ENCODE results near the gene TMEM256. TPM values are rescaled to one million over a fixed set of nuclear protein-coding genes. Genes with fewer than 3 reads are reported as not detected.

TMEM256 gene
- total RNA-seq, 1 donor from 2014 or later, result 35.9 TPM

Other genes starting within 250 kb of the TMEM256 start
- 0.60 and 0.87 TPM in 2 replicates for gene ASGR1, start 224.7 kb downstream of the TMEM256 start, total RNA-seq
- 2.1 and 22.2 TPM in 2 replicates for gene DLG4, start 184.3 kb downstream of the TMEM256 start, total RNA-seq
- gene ACADVL, start 184.2 kb downstream of the TMEM256 start, total RNA-seq, result 307 and 382 TPM in 2 replicates
- 26.4 and 47.5 TPM in 2 replicates for gene DVL2, start 169.6 kb downstream of the TMEM256 start, total RNA-seq
- gene PHF23, start 164.6 kb downstream of the TMEM256 start, total RNA-seq, result 41.2 and 50.7 TPM in 2 replicates
- 137 and 148 TPM in 2 replicates for gene GABARAP, start 161.6 kb downstream of the TMEM256 start, total RNA-seq
- gene CTDNEP1, start 152.4 kb downstream of the TMEM256 start, total RNA-seq, result 19.4 and 53.9 TPM in 2 replicates
- 22.1 and 24.8 TPM in 2 replicates for gene ELP5, start 151.9 kb downstream of the TMEM256 start, total RNA-seq
- gene CLDN7, start 141.6 kb downstream of the TMEM256 start, total RNA-seq, result 25.1 and 306 TPM in 2 replicates
- 0.30 and 0.35 TPM in 2 replicates for gene SLC2A4, start 122.4 kb downstream of the TMEM256 start, total RNA-seq
- 0.45 TPM in 1 of 2 replicates, not detected in the other for gene YBX2, start 109.5 kb downstream of the TMEM256 start, total RNA-seq
- 352 and 682 TPM in 2 replicates for gene EIF5A, start 96.5 kb downstream of the TMEM256 start, total RNA-seq
- 39.1 and 49.4 TPM in 2 replicates for gene GPS2, start 88.7 kb downstream of the TMEM256 start, total RNA-seq
- gene NEURL4, start 74.8 kb downstream of the TMEM256 start, total RNA-seq, result 21.4 and 27.8 TPM in 2 replicates
- gene ACAP1, start 67.6 kb downstream of the TMEM256 start, total RNA-seq, result 0.20 and 65.5 TPM in 2 replicates
- gene KCTD11, start 51.9 kb downstream of the TMEM256 start, total RNA-seq, result 10.4 and 13.7 TPM in 2 replicates
- not detected in 2 replicates for gene TMEM95, start 48.9 kb downstream of the TMEM256 start, total RNA-seq
- gene TNK1, start 23.0 kb downstream of the TMEM256 start, total RNA-seq, result 3.6 and 8.0 TPM in 2 replicates
- 20.0 and 71.0 TPM in 2 replicates for gene PLSCR3, start 9.6 kb downstream of the TMEM256 start, total RNA-seq
- 2.6 and 17.1 TPM in 2 replicates for gene NLGN2, start 3.7 kb upstream of the TMEM256 start, total RNA-seq
- gene SPEM1, start 16.2 kb upstream of the TMEM256 start, total RNA-seq, result not detected in 2 replicates
- not detected in 2 replicates for gene SPEM2, start 21.5 kb upstream of the TMEM256 start, total RNA-seq
- gene SPEM3, start 24.8 kb upstream of the TMEM256 start, total RNA-seq, result not detected in 2 replicates
- gene TMEM102, start 31.3 kb upstream of the TMEM256 start, total RNA-seq, result 16.9 and 33.0 TPM in 2 replicates
- 3.3 and 10.7 TPM in 2 replicates for gene FGF11, start 35.4 kb upstream of the TMEM256 start, total RNA-seq
- 15.3 and 26.0 TPM in 2 replicates for gene CHRNB1, start 41.0 kb upstream of the TMEM256 start, total RNA-seq
- gene ZBTB4, start 75.5 kb upstream of the TMEM256 start, total RNA-seq, result 14.8 and 39.2 TPM in 2 replicates
- not detected in 2 replicates for gene SLC35G6, start 77.3 kb upstream of the TMEM256 start, total RNA-seq
- gene POLR2A, start 80.3 kb upstream of the TMEM256 start, total RNA-seq, result 57.3 and 169 TPM in 2 replicates
- gene TNFSF12, start 145.0 kb upstream of the TMEM256 start, total RNA-seq, result 4.2 and 15.5 TPM in 2 replicates
- gene TNFSF13, start 154.7 kb upstream of the TMEM256 start, total RNA-seq, result 22.1 and 31.9 TPM in 2 replicates
- gene SENP3, start 157.8 kb upstream of the TMEM256 start, total RNA-seq, result 61.4 and 101 TPM in 2 replicates
- gene CD68, start 175.5 kb upstream of the TMEM256 start, total RNA-seq, result 4.2 and 7.6 TPM in 2 replicates
- gene MPDU1, start 179.8 kb upstream of the TMEM256 start, total RNA-seq, result 85.9 and 150 TPM in 2 replicates
- gene SOX15, start 186.0 kb upstream of the TMEM256 start, total RNA-seq, result 0.60 and 2.4 TPM in 2 replicates
- gene FXR2, start 210.8 kb upstream of the TMEM256 start, total RNA-seq, result 35.0 and 64.4 TPM in 2 replicates
- 16.8 and 29.6 TPM in 2 replicates for gene SAT2, start 223.7 kb upstream of the TMEM256 start, total RNA-seq
- 0.25 TPM in 1 of 2 replicates, not detected in the other for gene SHBG, start 226.0 kb upstream of the TMEM256 start, total RNA-seq
- 0.30 TPM in 1 of 2 replicates, not detected in the other for gene ATP1B2, start 246.8 kb upstream of the TMEM256 start, total RNA-seq

All from renal cortical epithelial cell (primary cell).